HEK293 (cell line): Measurements from ENCODE around the gene COTL1.

ENCODE experiments used
- CTCF ChIA-PET: fragments of 350-600 bp; formaldehyde crosslinking; extraction: SDS; loops from one replicate; lab custom pipeline; 2021; ENCODE audit warnings: antibody characterized with exemption; lab: Yijun Ruan, JAX
- POLR2A ChIA-PET: fragments of 300-600 bp; formaldehyde crosslinking; extraction: SDS; loops from one replicate; lab custom pipeline; 2020; ENCODE audit warnings: antibody characterized with exemption, inconsistent platforms; lab: Yijun Ruan, JAX
- H3K27ac ChIP-seq: fragments of 200-500 bp; sonication (Bioruptor generic); 2 replicates; pipeline ENCODE4 v1.5.1; 2014; ENCODE audit warnings: low read depth, low read length, control low read depth, inconsistent platforms; ENCODE audit errors: extremely low read depth
- H3K36me3 ChIP-seq, 2 experiments: fragments of 200-500 bp in 1 of 2; sonication (Bioruptor generic) in 1 of 2; 1 replicate in 1 of 2; 2 replicates in 1 of 2; pipeline ENCODE4 v1.5.1; 2014 to 2017; ENCODE audit warnings: inconsistent platforms in 2 of 2, low read length in 2 of 2; ENCODE audit not compliant: control insufficient read depth in 2 of 2, insufficient read depth in 1 of 2
- H3K4me1 ChIP-seq: fragments of 200-500 bp; sonication (Bioruptor generic); 2 replicates; pipeline ENCODE4 v1.5.1; 2014; ENCODE audit warnings: mild to moderate bottlenecking, low read length, inconsistent platforms; ENCODE audit not compliant: control insufficient read depth, insufficient read depth
- H3K4me3 ChIP-seq: 2 replicates; pipeline ENCODE4 v1.5.1; 2011; ENCODE audit warnings: low read depth, mild to moderate bottlenecking, control low read depth, low read length, moderate library complexity
- H3K9me3 ChIP-seq: fragments of 200-500 bp; sonication (Bioruptor generic); 2 replicates; pipeline ENCODE4 v1.5.1; 2014; ENCODE audit warnings: low read depth, low read length, inconsistent platforms; ENCODE audit not compliant: control insufficient read depth, insufficient read depth
- BCL11B ChIP-seq: fragments of 450-650 bp; formaldehyde crosslinking; IDR thresholded peaks from 2 replicates; pipeline ENCODE4 v1.5.1; 2016; ENCODE audit warnings: low read depth, missing biosample characterization, missing genetic modification characterization
- MZF1 ChIP-seq: fragments of 450-650 bp; formaldehyde crosslinking; IDR thresholded peaks from 2 replicates; pipeline ENCODE4 v1.5.1; 2017; ENCODE audit warnings: missing biosample characterization, missing genetic modification characterization, borderline replicate concordance
- PRDM1 ChIP-seq: fragments of 450-650 bp; formaldehyde crosslinking; IDR thresholded peaks from 2 replicates; pipeline ENCODE4; 2016; ENCODE audit warnings: missing biosample characterization, missing genetic modification characterization
- SCRT2 ChIP-seq: fragments of 450-650 bp; formaldehyde crosslinking; IDR thresholded peaks from 2 replicates; pipeline ENCODE4 v1.5.1; 2016; ENCODE audit warnings: missing biosample characterization, missing genetic modification characterization
- ZNF138 ChIP-seq: fragments of 450-650 bp; formaldehyde crosslinking; IDR thresholded peaks from 2 replicates; pipeline ENCODE4 v1.5.1; 2016; ENCODE audit warnings: missing biosample characterization, missing genetic modification characterization, borderline replicate concordance
- ZNF184 ChIP-seq: fragments of 450-650 bp; IDR thresholded peaks from 2 replicates; pipeline ENCODE4 v1.5.1; 2018; ENCODE audit warnings: missing biosample characterization, mild to moderate bottlenecking, missing genetic modification characterization
- ZNF19 ChIP-seq: fragments of 450-650 bp; formaldehyde crosslinking; IDR thresholded peaks from 2 replicates; pipeline ENCODE4; 2016; ENCODE audit warnings: missing biosample characterization, missing genetic modification characterization, low read depth
- ZNF211 ChIP-seq: fragments of 450-650 bp; formaldehyde crosslinking; IDR thresholded peaks from 2 replicates; pipeline ENCODE4 v1.5.1; 2016; ENCODE audit warnings: low read depth, missing biosample characterization, missing genetic modification characterization
- ZNF239 ChIP-seq: fragments of 450-650 bp; formaldehyde crosslinking; IDR thresholded peaks from 2 replicates; pipeline ENCODE4 v1.5.1; 2016; ENCODE audit warnings: missing biosample characterization, missing genetic modification characterization
- ZNF24 ChIP-seq: fragments of 450-650 bp; formaldehyde crosslinking; IDR thresholded peaks from 2 replicates; pipeline ENCODE4 v1.5.1; 2016; ENCODE audit warnings: missing biosample characterization, missing genetic modification characterization
- ZNF302 ChIP-seq: fragments of 450-650 bp; formaldehyde crosslinking; IDR thresholded peaks from 2 replicates; pipeline ENCODE4 v1.5.1; 2016; ENCODE audit warnings: missing biosample characterization, missing genetic modification characterization, low read depth
- ZNF529 ChIP-seq: fragments of 450-650 bp; formaldehyde crosslinking; IDR thresholded peaks from 2 replicates; pipeline ENCODE4 v1.5.1; 2017; ENCODE audit warnings: missing genetic modification characterization, missing biosample characterization; ENCODE audit not compliant: insufficient replicate concordance
- ZNF548 ChIP-seq: fragments of 450-650 bp; formaldehyde crosslinking; IDR thresholded peaks from 2 replicates; pipeline ENCODE4 v1.5.1; 2016; ENCODE audit warnings: missing biosample characterization, missing genetic modification characterization
- ZNF558 ChIP-seq: fragments of 450-650 bp; formaldehyde crosslinking; IDR thresholded peaks from 2 replicates; pipeline ENCODE4 v1.5.1; 2016; ENCODE audit warnings: missing biosample characterization, missing genetic modification characterization
- ZNF600 ChIP-seq: fragments of 450-650 bp; formaldehyde crosslinking; IDR thresholded peaks from 2 replicates; pipeline ENCODE4 v1.5.1; 2016; ENCODE audit warnings: missing biosample characterization, missing genetic modification characterization
- ZNF701 ChIP-seq: fragments of 450-650 bp; formaldehyde crosslinking; IDR thresholded peaks from 2 replicates; pipeline ENCODE4 v1.5.1; 2016; ENCODE audit warnings: missing biosample characterization, missing genetic modification characterization
- ZNF768 ChIP-seq: fragments of 450-650 bp; formaldehyde crosslinking; IDR thresholded peaks from 2 replicates; pipeline ENCODE4 v1.5.1; 2018; ENCODE audit warnings: missing biosample characterization, mild to moderate bottlenecking, missing genetic modification characterization
- ZXDB ChIP-seq: fragments of 450-650 bp; formaldehyde crosslinking; IDR thresholded peaks from 2 replicates; pipeline ENCODE4 v1.5.1; 2016; ENCODE audit warnings: missing biosample characterization, missing genetic modification characterization
- TF ChIP-seq, protein P1 (sequence below): fragments of 450-650 bp; formaldehyde crosslinking; IDR thresholded peaks from 2 replicates; pipeline ENCODE4 v1.5.1; 2016; ENCODE audit warnings: missing biosample characterization, missing genetic modification characterization, borderline replicate concordance
- TF ChIP-seq, protein P2 (sequence below): fragments of 450-650 bp; formaldehyde crosslinking; IDR thresholded peaks from 2 replicates; pipeline ENCODE4 v1.5.1; 2017; ENCODE audit warnings: missing biosample characterization, missing genetic modification characterization
- TF ChIP-seq, protein P3 (sequence below): fragments of 450-650 bp; formaldehyde crosslinking; IDR thresholded peaks from 2 replicates; pipeline ENCODE4; 2016; ENCODE audit warnings: missing biosample characterization, missing genetic modification characterization
- TF ChIP-seq, protein P4 (sequence below): fragments of 450-650 bp; formaldehyde crosslinking; IDR thresholded peaks from 2 replicates; pipeline ENCODE4 v1.5.0; 2017; ENCODE audit warnings: missing biosample characterization, missing genetic modification characterization, borderline replicate concordance

Gene COTL1

DNA sequence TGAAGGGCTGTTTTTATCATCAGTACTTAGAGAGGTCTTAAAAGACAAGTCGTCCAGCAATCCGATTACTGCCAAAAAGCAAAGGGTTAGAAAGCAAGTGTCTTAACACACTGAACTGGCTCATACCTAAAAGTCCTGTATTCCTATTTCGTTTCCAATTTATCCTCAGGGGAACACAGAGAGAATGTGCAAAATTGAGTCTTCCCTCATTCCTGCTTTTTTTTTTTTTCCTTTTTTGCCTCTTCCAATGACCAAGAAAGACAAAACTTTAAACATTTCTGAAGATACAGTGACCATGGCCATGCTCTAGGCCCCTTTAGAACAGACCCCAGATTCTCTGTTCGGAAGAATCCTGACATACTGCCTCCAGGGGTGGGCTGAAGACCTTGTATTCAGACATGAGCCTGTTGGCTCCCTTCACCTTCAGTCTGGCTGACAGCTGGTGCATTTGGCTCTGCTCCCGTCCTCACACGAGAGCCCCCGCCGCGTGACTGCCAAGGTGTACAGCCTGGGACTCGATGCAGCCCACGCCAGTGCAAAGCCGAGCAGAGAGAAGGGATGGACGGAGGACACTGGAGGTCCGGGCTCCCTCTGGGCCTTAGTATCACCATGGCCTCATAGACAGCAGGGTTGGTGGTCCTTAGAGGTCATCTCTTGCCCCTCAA, 47.0 kb downstream of the COTL1 start (continued):
- TF ChIP-seq, protein P1, sequence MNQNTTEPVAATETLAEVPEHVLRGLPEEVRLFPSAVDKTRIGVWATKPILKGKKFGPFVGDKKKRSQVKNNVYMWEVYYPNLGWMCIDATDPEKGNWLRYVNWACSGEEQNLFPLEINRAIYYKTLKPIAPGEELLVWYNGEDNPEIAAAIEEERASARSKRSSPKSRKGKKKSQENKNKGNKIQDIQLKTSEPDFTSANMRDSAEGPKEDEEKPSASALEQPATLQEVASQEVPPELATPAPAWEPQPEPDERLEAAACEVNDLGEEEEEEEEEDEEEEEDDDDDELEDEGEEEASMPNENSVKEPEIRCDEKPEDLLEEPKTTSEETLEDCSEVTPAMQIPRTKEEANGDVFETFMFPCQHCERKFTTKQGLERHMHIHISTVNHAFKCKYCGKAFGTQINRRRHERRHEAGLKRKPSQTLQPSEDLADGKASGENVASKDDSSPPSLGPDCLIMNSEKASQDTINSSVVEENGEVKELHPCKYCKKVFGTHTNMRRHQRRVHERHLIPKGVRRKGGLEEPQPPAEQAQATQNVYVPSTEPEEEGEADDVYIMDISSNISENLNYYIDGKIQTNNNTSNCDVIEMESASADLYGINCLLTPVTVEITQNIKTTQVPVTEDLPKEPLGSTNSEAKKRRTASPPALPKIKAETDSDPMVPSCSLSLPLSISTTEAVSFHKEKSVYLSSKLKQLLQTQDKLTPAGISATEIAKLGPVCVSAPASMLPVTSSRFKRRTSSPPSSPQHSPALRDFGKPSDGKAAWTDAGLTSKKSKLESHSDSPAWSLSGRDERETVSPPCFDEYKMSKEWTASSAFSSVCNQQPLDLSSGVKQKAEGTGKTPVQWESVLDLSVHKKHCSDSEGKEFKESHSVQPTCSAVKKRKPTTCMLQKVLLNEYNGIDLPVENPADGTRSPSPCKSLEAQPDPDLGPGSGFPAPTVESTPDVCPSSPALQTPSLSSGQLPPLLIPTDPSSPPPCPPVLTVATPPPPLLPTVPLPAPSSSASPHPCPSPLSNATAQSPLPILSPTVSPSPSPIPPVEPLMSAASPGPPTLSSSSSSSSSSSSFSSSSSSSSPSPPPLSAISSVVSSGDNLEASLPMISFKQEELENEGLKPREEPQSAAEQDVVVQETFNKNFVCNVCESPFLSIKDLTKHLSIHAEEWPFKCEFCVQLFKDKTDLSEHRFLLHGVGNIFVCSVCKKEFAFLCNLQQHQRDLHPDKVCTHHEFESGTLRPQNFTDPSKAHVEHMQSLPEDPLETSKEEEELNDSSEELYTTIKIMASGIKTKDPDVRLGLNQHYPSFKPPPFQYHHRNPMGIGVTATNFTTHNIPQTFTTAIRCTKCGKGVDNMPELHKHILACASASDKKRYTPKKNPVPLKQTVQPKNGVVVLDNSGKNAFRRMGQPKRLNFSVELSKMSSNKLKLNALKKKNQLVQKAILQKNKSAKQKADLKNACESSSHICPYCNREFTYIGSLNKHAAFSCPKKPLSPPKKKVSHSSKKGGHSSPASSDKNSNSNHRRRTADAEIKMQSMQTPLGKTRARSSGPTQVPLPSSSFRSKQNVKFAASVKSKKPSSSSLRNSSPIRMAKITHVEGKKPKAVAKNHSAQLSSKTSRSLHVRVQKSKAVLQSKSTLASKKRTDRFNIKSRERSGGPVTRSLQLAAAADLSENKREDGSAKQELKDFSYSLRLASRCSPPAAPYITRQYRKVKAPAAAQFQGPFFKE (tag by site-specific recombination): no peak

DNA sequence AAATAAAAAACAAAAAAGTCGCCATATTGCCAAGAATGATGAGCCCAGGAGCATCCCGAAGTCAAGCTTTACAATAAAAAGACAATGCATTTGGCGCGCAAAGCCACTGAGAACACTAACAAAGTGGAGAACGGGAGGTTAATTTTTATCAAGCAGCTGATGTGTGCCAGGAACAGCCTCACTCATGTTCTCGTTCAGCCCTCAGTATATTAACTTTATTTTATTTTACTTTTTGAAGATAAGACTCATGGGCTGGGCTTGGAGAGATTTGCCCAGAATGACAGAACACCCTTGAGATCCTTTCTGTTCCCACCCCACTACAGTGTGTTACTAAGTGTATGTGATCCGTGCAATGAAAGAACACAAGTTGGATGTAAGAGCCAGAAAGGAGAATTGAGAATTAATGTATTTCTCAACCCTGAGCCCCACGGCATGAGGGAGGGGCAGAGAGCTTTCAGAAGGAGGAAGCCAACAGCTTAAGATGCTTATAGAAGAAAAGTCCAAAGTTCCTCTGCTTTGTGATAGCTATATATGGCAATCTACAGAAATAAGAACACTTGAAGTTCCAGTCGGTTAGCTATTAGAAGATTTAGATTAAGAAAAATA, 48.4 kb downstream of the COTL1 start:
- no peak overlapping the region for H3K4me3 ChIP-seq
- H3K36me3 ChIP-seq: peaks cover 0 to 14% of the 10 kb centered on the region in 2 experiments; a peak in 1 of 3 replicates
- H3K4me1 ChIP-seq: no peaks in the 10 kb centered on the region
- TF ChIP-seq ZNF184 (tag by site-specific recombination) (no peak), ZNF19 (tag by site-specific recombination) (no peak), ZNF138 (tag by site-specific recombination) (no peak), ZNF302 (no peak), ZNF558 (tag by site-specific recombination) (no peak)
- TF ChIP-seq, protein P2, sequence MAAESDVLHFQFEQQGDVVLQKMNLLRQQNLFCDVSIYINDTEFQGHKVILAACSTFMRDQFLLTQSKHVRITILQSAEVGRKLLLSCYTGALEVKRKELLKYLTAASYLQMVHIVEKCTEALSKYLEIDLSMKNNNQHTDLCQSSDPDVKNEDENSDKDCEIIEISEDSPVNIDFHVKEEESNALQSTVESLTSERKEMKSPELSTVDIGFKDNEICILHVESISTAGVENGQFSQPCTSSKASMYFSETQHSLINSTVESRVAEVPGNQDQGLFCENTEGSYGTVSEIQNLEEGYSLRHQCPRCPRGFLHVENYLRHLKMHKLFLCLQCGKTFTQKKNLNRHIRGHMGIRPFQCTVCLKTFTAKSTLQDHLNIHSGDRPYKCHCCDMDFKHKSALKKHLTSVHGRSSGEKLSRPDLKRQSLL (tag by site-specific recombination): no peak
- TF ChIP-seq, protein P3, sequence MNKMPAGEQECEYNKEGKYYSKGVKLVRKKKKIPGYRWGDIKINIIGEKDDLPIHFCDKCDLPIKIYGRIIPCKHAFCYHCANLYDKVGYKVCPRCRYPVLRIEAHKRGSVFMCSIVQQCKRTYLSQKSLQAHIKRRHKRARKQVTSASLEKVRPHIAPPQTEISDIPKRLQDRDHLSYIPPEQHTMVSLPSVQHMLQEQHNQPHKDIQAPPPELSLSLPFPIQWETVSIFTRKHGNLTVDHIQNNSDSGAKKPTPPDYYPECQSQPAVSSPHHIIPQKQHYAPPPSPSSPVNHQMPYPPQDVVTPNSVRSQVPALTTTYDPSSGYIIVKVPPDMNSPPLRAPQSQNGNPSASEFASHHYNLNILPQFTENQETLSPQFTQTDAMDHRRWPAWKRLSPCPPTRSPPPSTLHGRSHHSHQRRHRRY (tag by site-specific recombination): no peak
- TF ChIP-seq, protein P4, sequence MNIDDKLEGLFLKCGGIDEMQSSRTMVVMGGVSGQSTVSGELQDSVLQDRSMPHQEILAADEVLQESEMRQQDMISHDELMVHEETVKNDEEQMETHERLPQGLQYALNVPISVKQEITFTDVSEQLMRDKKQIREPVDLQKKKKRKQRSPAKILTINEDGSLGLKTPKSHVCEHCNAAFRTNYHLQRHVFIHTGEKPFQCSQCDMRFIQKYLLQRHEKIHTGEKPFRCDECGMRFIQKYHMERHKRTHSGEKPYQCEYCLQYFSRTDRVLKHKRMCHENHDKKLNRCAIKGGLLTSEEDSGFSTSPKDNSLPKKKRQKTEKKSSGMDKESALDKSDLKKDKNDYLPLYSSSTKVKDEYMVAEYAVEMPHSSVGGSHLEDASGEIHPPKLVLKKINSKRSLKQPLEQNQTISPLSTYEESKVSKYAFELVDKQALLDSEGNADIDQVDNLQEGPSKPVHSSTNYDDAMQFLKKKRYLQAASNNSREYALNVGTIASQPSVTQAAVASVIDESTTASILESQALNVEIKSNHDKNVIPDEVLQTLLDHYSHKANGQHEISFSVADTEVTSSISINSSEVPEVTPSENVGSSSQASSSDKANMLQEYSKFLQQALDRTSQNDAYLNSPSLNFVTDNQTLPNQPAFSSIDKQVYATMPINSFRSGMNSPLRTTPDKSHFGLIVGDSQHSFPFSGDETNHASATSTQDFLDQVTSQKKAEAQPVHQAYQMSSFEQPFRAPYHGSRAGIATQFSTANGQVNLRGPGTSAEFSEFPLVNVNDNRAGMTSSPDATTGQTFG (tag by site-specific recombination): no peak
- no peak overlapping the region for H3K27ac ChIP-seq
- H3K9me3 ChIP-seq: no peaks in the 10 kb centered on the region
- CTCF ChIA-PET: interaction anchor here (0.9 kb wide), 1 partner anchor 102 kb away, joined by 5 read pairs; no protein-coding TSS in a partner anchor
- POLR2A ChIA-PET: no interaction called here

DNA sequence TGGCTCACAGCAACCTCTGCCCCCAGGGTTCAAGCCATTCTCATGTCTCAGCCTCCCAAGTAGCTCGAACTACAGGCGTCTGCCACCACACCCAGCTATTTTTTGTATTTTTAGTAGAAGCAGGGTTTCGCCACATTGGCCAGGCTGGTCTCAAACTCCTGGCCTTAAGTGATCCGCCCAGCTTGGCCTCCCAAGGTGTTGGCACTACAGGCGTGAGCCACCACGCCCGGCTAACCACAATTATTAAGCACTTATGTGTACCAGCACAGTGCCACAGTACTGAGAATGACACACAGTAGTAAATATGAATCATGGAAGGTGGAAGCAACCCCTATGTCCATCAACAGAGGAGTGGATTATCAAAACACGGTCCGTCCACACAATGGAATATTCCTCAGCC, 49.8 kb downstream of the COTL1 start:
- Histone ChIP-seq H3K36me3 (peaks cover 0 to 14% of the 10 kb centered on the region in 2 experiments; a peak in 1 of 3 replicates), H3K27ac (no peak overlapping the region), H3K4me1 (no peaks in the 10 kb centered on the region), H3K4me3 (no peak overlapping the region), H3K9me3 (no peaks in the 10 kb centered on the region)
- CTCF ChIA-PET: no interaction called here
- POLR2A ChIA-PET: no interaction called here
- TF ChIP-seq BCL11B (tag by site-specific recombination) (no peak), ZNF529 (tag by site-specific recombination) (no peak), ZNF239 (tag by site-specific recombination) (no peak), ZNF600 (no peak), SCRT2 (tag by site-specific recombination) (no peak), ZNF768 (tag by site-specific recombination) (no peak), ZNF211 (tag by site-specific recombination) (no peak), PRDM1 (tag by site-specific recombination) (no peak), ZNF548 (no peak), MZF1 (tag by site-specific recombination) (no peak), ZNF24 (tag by site-specific recombination) (no peak), ZXDB (no peak), ZNF701 (tag by site-specific recombination) (no peak), ZNF302 (no peak)
